HG02642 (cell line): ENCODE results near the gene CAPNS1.
"Not testable (repeated sequence)": the region's sequence is repeated elsewhere in the genome, so short reads cannot be mapped to it uniquely, and the experiment has no call there.

Source experiments
- ATAC-seq: cut with Tn5 transposase; IDR thresholded peaks from one replicate; pipeline ENCODE4 v1.9.1; 2021; ENCODE audit warnings: mild to moderate bottlenecking; ENCODE audit not compliant: unreplicated experiment, poor library complexity

The CAPNS1 gene

GRCh38 chr19:36113894-36114720 is 25.8 kb upstream of the CAPNS1 start:
- ATAC-seq: peak; percentile 0

GRCh38 chr19:36114721-36115452 is 25.0 kb upstream of the CAPNS1 start, which contains the start of gene POLR2I:
TSS of gene POLR2I (minus strand) at chr19:36114875. CDS start at chr19:36114856, 19 bp downstream.
- ATAC-seq: peak; percentile 87

- no peak for ATAC-seq
These were observed 24.2 kb upstream of the CAPNS1 start, which contains the start of gene TBCB for GRCh38 chr19:36115453-36116343. TSS of gene TBCB (plus strand) at chr19:36115468. CDS start at chr19:36115561, 93 bp downstream.

GRCh38 chr19:36116344-36116637 is 23.6 kb upstream of the CAPNS1 start:
- no peak for ATAC-seq

GRCh38 chr19:36120092-36120983 is 19.5 kb upstream of the CAPNS1 start:
- no peak for ATAC-seq

GRCh38 chr19:36120984-36121358 is 18.9 kb upstream of the CAPNS1 start:
- no peak for ATAC-seq

- ATAC-seq: no peak
These were observed 18.3 kb upstream of the CAPNS1 start for GRCh38 chr19:36121486-36122124.

GRCh38 chr19:36125557-36125956 is 14.3 kb upstream of the CAPNS1 start:
- no peak for ATAC-seq

- ATAC-seq: no peak
These were observed 11.5 kb upstream of the CAPNS1 start for GRCh38 chr19:36128392-36128736.

- ATAC-seq: not testable (repeated sequence)
These were observed 8.6 kb upstream of the CAPNS1 start for GRCh38 chr19:36131221-36131620.

GRCh38 chr19:36134867-36135266 is 5.0 kb upstream of the CAPNS1 start:
- ATAC-seq: not testable (repeated sequence)

GRCh38 chr19:36136964-36137686 is 2.7 kb upstream of the CAPNS1 start:
- no peak for ATAC-seq

- no peak for ATAC-seq
These were observed 770 bp upstream of the CAPNS1 start for GRCh38 chr19:36139120-36139472.

- ATAC-seq: peak; percentile 8
These were observed 605 bp downstream of the CAPNS1 start for GRCh38 chr19:36140304-36141038.

- ATAC-seq: peak; percentile 53
These were observed 1.4 kb downstream of the CAPNS1 start for GRCh38 chr19:36141039-36141927.

- ATAC-seq: no peak
These were observed 2.2 kb downstream of the CAPNS1 start for GRCh38 chr19:36142046-36142445.

- ATAC-seq: no peak
These were observed 2.6 kb downstream of the CAPNS1 start for GRCh38 chr19:36142496-36142895.
